Bronchial epithelial cell (primary cell): ENCODE results near the gene SLC4A4. TPM values are rescaled to one million over a fixed set of nuclear protein-coding genes. Genes with fewer than 3 reads are reported as not detected.
A peak's percentile ranks its signal among the peaks of the same experiment; 100 is the strongest.

Source experiments
- DNase-seq: peaks from one replicate; pipeline ENCODE4 v3.0.0-alpha.2; 2010; ENCODE audit warnings: low read depth
- FAIRE-seq: peaks from 2 replicates; lab custom pipeline; 2011; peaks lifted over from hg19 to GRCh38; lab: Jason Lieb, UNC
- H3K27me3 ChIP-seq: 2 replicates; pipeline ENCODE4 v1.5.1; 2011; ENCODE audit warnings: low read length; ENCODE audit not compliant: control insufficient read depth, insufficient read depth
- H3K36me3 ChIP-seq: 2 replicates; pipeline ENCODE4 v1.5.1; 2011; ENCODE audit warnings: low read length; ENCODE audit not compliant: control insufficient read depth, insufficient read depth
- H3K4me3 ChIP-seq: 2 replicates; pipeline ENCODE4 v1.5.1; 2011; ENCODE audit warnings: mild to moderate bottlenecking, low read depth, low read length, control low read depth
- CTCF ChIP-seq: IDR thresholded peaks from 2 replicates; pipeline ENCODE4 v1.5.1; 2011; ENCODE audit warnings: mild to moderate bottlenecking, moderate library complexity, low read length, control low read depth, inconsistent platforms; ENCODE audit not compliant: insufficient read depth, severe bottlenecking
- total RNA-seq: library from RNA; depleted of rRNA; stranded (reverse); fragments of >200 nt; gene quantifications from 2 replicates; pipeline ENCODE4 v1.2.1, GENCODE V29; 2014

SLC4A4 gene
- total RNA-seq, 1 donor from 2014 or later: 0.26 TPM

- Histone ChIP-seq H3K27me3 (no peaks in the 10 kb centered on the region), H3K36me3 (no peaks in the 10 kb centered on the region), H3K4me3 (no peak overlapping the region)
- DNase-seq (peak; percentile 30), FAIRE-seq (no peak)
- no peak for TF ChIP-seq CTCF
Measured at GRCh38 chr4:71382900-71383560, 44.2 kb downstream of the SLC4A4 start.

DNA sequence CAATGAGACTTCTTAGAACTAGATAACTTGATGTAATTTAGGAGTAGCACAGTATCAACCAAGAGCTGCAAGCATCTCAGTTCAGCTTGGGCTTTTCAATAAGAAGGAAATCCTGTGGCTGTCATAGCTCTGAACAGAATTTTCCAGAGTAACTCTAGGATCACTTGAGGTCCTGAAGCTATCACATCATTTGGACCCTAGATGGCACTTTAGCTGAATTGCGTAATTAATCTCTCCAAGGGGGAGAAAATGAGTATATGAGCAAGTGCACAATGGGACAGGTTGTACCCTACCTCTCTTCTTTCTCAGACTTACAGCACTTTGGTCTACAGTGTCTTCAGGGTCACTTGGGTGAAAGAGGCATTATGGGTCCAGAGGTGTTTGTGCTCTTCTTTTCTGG lies 45.2 kb downstream of the SLC4A4 start:
- Histone ChIP-seq H3K36me3 (no peaks in the 10 kb centered on the region), H3K27me3 (no peaks in the 10 kb centered on the region), H3K4me3 (no peak overlapping the region)
- FAIRE-seq (no peak), DNase-seq (no peak)
- TF ChIP-seq CTCF: no peak

DNA sequence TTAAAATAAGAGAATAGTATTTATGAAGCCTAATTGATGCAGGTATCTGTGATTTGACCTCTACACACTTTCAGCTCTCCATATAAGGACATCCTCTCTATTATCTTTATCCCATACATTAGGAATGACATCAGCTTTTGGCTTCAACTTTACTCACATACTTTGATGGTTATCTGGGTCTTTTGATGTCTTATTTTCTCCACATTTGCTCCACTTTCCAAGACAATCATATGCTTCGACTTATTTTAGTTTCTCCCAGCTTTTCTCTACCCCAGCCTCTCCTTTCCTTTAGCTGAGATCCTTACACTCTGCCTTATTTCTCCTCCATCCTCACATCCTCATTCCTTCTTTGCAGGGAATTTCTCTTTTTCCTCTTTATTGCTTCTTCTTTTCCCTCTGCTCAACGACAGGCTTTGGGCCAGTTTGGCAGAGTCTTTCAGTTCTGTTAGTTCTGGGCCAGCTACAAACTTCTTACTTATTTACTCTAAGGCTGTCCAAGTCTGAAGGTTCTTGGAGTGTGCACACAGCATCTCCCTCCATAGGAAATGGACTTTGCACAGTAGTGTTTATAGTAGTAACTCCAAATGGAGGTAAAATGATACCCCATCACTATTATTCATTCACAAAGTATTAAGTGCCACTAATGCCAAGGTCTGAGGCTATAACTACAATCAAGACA lies 50.5 kb downstream of the SLC4A4 start:
- no peak for TF ChIP-seq CTCF
- FAIRE-seq: no peak
- H3K27me3 ChIP-seq: no peaks in the 10 kb centered on the region
- H3K36me3 ChIP-seq: no peaks in the 10 kb centered on the region
- no peak overlapping the region for H3K4me3 ChIP-seq
- no peak for DNase-seq

- H3K36me3 ChIP-seq: no peaks in the 10 kb centered on the region
- no peak overlapping the region for H3K4me3 ChIP-seq
- TF ChIP-seq CTCF: no peak
- no peak for DNase-seq
- FAIRE-seq: no peak
- no peaks in the 10 kb centered on the region for H3K27me3 ChIP-seq
Measured at GRCh38 chr4:71392109-71392508, 53.3 kb downstream of the SLC4A4 start.

DNA sequence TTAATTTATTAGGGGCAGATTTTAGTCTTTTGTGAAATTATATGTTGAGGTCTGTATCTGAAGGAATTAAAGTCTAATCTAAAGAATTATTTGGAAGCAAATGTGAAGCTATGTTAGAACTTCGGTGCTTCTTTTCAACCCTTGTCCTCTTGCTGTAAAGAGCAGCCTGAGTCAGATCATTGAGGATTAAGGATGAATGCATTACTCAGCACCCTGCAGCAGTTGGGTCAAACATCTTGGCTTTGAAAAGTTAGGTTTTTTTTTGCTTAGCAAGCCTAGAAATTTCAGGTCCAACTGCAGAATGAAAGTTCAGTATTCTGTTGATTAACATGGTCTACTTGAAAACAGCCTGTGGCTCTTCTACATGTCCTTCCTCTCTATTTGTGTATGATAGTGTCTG lies 57.6 kb downstream of the SLC4A4 start:
- Histone ChIP-seq H3K36me3 (no peaks in the 10 kb centered on the region), H3K4me3 (no peak overlapping the region), H3K27me3 (no peaks in the 10 kb centered on the region)
- no peak for TF ChIP-seq CTCF
- FAIRE-seq (no peak), DNase-seq (peak; percentile 72)
